ENCODE measurements around the gene SLC46A1. TPM values are rescaled to one million over a fixed set of nuclear protein-coding genes. Genes with fewer than 3 reads are reported as not detected.
A peak's percentile ranks its signal among the peaks of the same experiment; 100 is the strongest.

SLC46A1 gene
- total and polyA plus RNA-seq, 2 of the 13 experiments (the other 11 are each of a cell fraction or from before 2014, with no cell fraction given) = 19.6 to 22.6 TPM

GRCh38 chr17:28368306-28368831 lies 37.6 kb downstream of the SLC46A1 start (continued):
- TF ChIP-seq THAP9 (CRISPR knock-in tag; IDR thresholded peaks at IDR 0.05; ENCODE audit: borderline replicate concordance) (0 out of 2 replicates have a peak, but pooled peaks have one; percentile 29), WIZ (CRISPR knock-in tag; IDR thresholded peaks at IDR 0.05) (no peak), ZNF414 (CRISPR knock-in tag; IDR thresholded peaks at IDR 0.05) (peak; percentile 90; the same call in 1 of the 2 replicates), ZSCAN9 (CRISPR knock-in tag; IDR thresholded peaks at IDR 0.05; ENCODE audit: borderline replicate concordance) (no peak), ZNF160 (CRISPR knock-in tag; IDR thresholded peaks at IDR 0.05) (0 out of 2 replicates have a peak, but pooled peaks have one; percentile 66), XBP1 (CRISPR knock-in tag; IDR thresholded peaks at IDR 0.05) (no peak), CAMTA2 (CRISPR knock-in tag; IDR thresholded peaks at IDR 0.05; ENCODE audit: borderline replicate concordance) (no peak), SIX1 (CRISPR knock-in tag; IDR thresholded peaks at IDR 0.05; ENCODE audit: borderline replicate concordance) (peak; percentile 52; the same call in 1 of the 2 replicates), ZC3H4 (CRISPR knock-in tag; IDR thresholded peaks at IDR 0.05; ENCODE audit: borderline replicate concordance) (no peak), KLF16 (CRISPR knock-in tag; IDR thresholded peaks at IDR 0.05) (peak in 1 of 2 experiments; percentile 50; a peak in 1 of 4 replicates), ZNF235 (CRISPR knock-in tag; IDR thresholded peaks at IDR 0.05; ENCODE audit: borderline replicate concordance) (no peak), ZNF576 (CRISPR knock-in tag; IDR thresholded peaks at IDR 0.05) (no peak), GATAD2A (CRISPR knock-in tag; IDR thresholded peaks at IDR 0.05) (peak; percentile 92), HCFC1 (IDR thresholded peaks at IDR 0.05; ENCODE audit: low read depth, low read length) (no peak), ZIK1 (CRISPR knock-in tag; IDR thresholded peaks at IDR 0.05; ENCODE audit: borderline replicate concordance, low read depth) (no peak), MLXIP (CRISPR knock-in tag; IDR thresholded peaks at IDR 0.05; ENCODE audit: borderline replicate concordance) (no peak; the same call in 1 of the 2 replicates), ZNF790 (CRISPR knock-in tag; IDR thresholded peaks at IDR 0.05; ENCODE audit: borderline replicate concordance) (no peak), MED8 (CRISPR knock-in tag; IDR thresholded peaks at IDR 0.05; ENCODE audit: insufficient replicate concordance) (peak; percentile 88), FOXA3 (CRISPR knock-in tag; IDR thresholded peaks at IDR 0.05) (peak; percentile 95), ZNF670 (CRISPR knock-in tag; IDR thresholded peaks at IDR 0.05; ENCODE audit: borderline replicate concordance) (peak; percentile 83; the same call in 1 of the 2 replicates), BCL6 (CRISPR knock-in tag; IDR thresholded peaks at IDR 0.05) (peak; percentile 88), IRX3 (CRISPR knock-in tag; IDR thresholded peaks at IDR 0.05; ENCODE audit: borderline replicate concordance, low read depth) (no peak), RNF2 (conservative IDR thresholded peaks at IDR 0.05; ENCODE audit: low read depth) (no peak)
